Raji (cell line): ENCODE results near the gene UBE2E2.

Experiments
- POLR2A ChIP-seq: IDR thresholded peaks from 2 replicates; pipeline ENCODE4 v1.6.1; 2011; ENCODE audit warnings: low read depth, low read length, control low read depth; ENCODE audit not compliant: insufficient read depth

UBE2E2 gene

DNA sequence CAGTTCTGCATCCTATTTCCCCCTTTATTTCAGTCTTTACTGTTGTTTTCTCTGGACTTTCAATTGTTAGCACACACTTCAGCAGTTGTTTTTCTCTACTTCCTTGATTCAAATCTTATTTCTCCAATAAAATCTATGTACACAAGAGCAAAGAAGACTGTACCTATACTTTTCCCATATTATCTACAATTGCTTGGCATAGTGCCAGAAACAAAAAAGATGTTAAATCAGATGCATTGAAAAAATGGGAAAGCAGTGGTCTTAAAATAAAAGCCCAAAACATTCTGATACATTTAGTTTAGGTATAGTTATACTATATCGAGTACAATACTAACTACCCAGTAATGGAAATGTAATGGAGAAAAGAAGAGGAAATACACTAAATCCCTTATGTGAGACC is 265.1 kb downstream of the UBE2E2 start:
- no peak for TF ChIP-seq POLR2A

DNA sequence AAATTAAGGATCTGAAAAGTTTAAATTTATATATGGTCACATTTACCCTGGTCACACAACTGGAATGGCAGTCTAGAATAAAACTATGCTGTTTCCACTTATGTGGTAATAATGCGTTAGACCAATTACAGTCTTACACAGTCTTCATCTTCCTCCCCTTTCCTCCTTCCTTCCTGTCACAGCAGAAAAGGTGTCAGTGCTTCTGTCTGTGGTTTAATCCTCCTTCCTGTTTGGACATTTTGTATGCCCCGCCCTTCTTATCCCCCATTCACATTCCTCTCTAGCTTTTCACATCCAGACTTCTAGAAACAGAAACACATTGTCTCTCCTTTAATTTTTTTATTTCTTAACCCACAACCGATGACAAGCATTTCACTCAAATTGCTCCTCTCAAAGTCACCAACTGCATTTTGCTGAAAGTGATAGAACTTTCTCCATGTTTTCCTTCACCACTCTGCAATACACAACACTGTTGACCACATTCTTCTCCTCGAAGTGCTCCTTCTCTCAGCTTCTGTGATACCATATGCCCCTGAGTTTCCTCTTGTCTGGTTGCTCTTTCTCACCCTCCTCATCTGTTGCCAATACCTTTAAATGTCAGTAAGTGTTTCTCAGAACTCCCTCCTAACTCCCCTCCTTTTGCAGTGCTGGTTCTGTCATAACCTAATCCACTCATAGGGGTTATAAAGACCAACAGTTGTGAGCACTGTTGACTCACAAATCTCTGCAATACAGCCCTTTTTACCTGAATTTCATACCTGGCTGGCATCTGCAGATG is 271.6 kb downstream of the UBE2E2 start:
- no peak for TF ChIP-seq POLR2A

DNA sequence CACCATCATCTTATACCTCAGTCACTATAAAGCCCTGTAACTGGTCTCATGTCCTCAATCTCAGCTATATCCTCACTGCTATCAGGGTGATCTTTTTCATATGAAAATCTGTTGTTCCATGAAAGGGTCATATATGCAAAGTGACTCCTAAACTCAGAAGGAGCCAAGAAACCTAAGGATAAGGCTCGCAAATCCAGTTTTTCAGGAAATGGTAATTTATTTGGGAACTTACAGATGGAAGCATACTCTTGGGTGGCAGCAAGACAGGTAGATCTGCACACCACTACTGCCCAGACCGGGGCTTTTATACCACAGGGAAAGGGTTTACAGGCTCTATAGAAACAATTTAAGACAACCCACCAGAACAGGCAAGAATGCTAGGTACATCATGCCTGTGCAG is 272.3 kb downstream of the UBE2E2 start:
- TF ChIP-seq POLR2A, result no peak

DNA sequence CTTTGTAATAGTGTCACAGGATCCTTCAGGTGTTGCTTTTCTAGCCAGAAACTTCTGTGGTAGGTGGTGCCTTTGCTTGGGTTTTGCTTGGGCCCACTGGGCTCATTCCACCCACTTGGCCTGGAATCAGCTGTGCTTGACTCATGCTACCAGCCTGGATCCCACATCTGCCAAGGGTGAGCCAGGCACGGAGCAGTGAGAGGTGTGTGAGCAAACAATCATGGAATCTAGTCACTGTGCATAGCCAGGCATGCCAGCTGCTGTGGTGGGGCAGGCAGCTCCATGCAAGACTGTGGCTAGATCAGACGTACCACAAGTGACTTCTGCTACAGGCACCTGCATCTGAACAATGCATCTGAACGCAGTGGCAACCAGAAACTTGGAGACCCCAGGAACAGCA is 275.9 kb downstream of the UBE2E2 start:
- TF ChIP-seq POLR2A, result no peak

DNA sequence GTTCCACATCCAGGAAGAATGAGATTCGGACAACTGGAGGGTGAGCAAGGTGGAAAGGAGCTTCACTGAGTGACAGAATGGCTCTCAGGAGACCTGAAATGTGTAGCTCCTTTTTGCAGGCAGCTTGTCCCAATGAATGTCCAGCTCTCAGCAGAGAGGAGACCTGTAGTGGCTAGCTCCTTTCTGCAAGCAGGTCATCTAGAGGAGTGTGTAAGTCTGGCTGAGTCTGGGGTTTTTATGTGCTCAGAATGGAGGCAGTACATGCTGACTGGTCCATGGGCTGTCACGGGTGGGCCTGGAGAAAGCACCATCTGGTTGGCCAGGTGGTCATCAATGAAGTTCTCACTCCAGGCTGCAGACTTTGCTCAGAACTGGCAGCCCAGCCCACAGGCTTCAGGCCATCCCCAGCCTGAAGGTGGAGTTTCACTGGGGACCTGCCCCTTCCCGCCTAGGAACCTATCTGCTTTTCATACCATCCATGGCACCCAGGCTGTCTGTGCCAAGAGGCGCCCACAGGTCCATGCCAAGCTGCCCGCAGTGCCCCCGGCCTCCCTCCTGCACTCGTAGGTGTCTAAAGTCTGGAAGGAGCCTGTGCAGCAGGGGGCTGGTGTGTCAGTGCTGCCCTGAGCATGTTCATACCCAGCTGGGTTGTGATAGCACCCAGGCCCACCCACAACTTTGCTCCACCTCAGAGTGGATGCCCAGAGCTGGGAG is 276.6 kb downstream of the UBE2E2 start:
- no peak for TF ChIP-seq POLR2A

DNA sequence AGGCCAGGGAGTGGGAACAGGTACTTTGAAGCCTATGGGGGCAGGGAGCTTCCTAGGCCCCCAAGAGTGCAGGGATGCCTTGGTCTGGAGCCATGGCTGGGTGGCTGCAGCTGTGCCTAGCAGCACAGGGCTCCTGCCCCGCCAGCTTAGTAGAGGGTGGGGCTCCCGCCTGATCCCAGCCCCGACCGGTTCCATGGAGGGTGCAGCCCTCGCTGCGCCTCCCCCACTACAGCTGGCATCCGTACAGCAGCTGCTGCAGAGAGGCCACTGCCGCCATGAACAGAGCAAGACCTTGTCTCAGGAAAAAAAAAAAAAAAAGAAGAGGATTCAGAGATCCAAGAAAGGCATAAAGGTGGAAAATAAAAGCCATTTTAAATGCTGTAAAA is 277.2 kb downstream of the UBE2E2 start:
- no peak for TF ChIP-seq POLR2A

DNA sequence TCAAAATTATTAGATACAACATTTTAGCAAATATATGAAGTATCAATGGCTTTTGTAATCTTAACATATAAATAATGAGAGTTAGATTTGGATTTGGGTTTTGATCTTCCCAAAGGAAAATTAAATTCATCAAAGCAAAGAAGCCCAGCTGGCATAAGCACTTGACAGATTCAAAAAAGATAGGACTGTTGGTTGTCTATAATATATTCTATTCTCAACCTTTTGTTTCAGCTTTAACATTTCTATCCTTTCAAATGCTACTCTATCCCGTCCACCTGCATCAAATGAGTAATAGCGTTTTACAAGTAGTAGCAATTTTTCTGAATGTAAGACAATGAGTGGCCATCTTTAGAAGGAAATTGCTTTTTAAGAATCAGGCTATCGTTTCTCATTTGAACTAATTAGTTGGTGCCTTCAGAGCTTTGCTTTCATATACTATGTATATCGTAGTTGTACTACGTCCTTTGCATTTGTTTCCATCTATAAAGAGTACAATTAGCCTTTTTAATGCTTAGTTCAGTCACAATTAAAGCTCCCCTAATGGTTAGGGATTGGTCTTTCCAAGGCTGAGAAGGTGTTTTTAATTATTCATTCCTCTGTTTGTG is 278.0 kb downstream of the UBE2E2 start:
- no peak for TF ChIP-seq POLR2A

DNA sequence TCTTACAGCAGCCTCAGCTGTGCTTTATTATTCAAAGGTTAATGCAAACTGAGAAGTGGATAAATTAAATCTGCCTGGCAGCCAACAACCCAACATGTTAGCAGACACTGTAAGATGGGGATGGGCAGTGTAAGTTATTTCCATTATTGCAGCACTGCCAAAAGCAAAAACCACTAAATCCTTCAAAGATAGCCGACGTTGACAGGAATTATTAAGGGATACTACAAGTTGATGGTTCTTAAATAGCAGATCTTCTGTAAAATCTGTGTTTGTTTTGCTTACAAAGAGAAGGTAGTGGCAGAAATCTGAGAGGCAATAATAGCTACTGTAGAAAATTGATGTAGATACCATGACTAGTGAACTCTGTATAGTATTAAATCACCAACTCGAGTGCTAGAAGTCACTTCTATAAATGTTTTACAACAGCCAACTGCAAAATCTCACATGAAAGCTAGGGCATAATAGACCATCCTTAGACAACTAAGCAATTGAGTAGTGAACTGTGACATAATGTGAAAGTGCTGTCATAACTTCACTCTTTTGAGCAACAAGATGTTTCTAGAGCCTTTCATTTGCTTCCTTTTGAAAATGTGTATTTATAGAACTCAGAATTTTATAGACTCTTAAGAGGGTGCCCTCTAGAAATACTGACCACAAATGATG is 278.6 kb downstream of the UBE2E2 start:
- TF ChIP-seq POLR2A, result no peak

DNA sequence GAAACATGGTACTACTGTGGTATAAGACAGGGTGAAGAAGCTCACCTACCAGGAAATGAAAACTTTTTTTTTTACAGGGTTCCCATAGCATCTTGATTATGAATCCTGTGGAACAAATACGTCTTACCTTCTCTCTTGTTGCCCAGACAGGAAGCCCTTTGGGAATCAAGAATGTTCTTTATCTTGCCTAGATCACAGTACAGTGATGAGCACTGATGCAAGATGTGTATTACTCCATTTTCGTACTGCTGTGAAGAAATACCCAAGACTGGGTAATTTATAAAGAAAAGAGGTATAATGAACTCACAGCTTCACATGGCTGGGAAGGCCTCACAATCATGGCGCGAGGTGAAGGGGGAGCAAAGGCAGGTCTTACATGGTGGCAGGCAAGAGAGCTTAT is 281.3 kb downstream of the UBE2E2 start:
- TF ChIP-seq POLR2A, result no peak

DNA sequence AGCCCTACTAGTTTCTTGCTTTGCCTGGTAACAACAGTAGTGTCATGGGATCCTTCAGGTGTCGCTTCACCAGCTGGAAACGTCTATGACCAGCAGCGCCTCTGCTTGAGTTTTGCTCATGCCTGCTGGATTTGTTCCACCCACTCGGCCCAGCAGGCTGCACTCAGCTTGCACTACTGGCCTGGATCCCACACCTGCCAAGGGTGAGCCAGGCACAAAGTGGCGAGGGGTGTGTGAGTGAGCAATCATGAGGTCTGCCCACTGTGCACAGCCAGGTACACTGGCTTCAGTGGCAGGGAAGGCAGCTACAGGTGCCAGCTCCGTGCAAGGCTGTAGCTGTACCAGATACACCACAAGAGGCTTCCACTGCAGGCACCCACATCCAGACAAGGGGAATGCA is 282.8 kb downstream of the UBE2E2 start:
- TF ChIP-seq POLR2A, result no peak

DNA sequence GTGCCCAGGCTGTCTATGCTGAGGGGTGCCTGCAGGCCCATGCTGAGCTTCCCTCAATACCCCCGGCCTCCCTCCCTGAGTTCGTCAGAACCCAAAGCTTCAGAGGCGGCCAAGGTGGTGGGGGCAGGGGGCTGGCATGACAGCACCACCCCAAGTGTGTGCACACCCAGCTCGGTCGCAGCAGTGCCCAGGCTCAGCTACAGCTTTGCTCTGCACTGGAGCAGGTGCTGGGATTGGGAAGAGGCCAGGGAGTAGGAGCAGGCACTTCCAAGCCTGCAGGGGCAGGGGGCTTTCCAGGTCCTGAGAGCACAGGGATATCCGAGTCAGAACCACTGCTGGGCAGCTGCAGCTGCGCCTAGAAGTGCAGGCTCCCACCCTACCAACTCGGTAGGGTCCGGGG is 283.9 kb downstream of the UBE2E2 start:
- TF ChIP-seq POLR2A, result no peak

DNA sequence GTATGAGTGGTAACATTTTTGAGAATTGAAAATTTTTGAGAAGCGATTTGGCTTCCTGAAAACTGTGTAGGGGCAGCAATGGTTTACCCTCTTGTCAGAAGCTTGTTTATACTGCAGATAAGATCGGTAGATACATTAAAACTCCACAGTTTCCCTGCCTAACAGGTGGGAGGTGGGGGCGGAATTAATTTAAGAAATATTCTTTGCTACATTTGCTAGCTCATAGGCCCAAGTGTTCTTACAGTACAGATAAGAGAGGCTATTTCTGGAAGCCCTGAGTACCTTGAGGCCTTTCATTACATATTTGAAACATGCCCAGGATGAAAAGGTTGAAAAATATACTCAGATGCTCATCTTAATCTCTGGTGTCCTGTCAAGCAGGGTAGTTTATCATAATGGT is 285.5 kb downstream of the UBE2E2 start:
- no peak for TF ChIP-seq POLR2A

DNA sequence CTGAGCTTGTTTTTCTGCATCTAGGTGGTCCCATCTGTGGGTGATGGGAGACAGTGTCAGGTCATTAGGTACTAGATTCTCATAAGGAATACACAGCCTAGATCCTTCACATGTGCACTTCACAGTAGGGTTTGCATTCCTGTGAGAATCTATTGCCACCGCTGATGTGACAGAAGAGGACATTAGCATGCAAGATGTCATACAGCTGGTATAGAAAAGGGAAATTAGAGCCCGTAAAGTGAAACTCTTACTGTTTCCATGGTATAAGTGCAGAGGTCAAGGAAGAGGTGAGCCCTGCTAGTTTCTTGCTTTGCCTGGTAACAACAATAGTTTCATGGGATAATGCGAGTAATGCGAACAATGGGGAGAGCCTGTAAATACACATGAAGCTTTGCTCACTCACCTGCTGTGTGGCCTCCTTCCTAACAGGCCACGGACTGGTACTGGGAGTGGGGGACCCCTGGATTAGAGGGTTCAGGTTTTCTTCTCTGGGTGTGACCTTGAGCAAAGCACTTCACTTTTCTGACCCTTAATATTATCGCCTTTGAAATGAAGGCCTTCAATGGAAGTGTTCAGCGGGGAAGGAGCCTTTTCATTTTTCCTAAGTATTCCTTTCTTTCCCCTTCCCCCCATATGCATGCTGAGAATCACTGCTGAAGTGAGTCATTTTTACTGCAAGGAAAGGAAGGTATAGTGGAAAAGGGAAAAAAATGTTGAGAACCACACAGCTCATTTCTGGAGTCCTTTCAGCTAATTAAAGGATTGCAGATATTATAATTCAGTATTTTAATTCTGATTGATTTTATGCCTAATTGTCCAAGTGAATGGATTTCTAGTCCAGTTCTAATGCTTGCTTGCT is 286.4 kb downstream of the UBE2E2 start:
- no peak for TF ChIP-seq POLR2A

DNA sequence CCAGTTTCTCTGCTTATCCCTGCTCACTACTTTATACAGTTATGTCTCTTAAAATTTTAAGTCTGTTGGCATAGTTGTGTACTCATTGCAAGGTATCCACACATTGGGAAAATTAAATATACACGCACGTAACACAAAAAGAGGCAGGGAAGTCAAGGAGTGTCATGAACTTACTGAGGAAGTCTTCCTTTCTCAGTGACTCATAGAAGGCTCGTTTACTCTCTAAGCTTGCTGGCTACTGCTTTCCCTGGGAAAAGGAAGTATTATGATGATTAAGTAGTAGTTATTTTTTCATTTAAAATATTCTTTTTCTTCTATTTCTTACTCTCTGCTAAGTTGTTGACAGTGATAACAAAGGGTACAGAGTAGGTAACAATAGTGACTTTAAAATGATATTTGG is 287.3 kb downstream of the UBE2E2 start:
- no peak for TF ChIP-seq POLR2A

DNA sequence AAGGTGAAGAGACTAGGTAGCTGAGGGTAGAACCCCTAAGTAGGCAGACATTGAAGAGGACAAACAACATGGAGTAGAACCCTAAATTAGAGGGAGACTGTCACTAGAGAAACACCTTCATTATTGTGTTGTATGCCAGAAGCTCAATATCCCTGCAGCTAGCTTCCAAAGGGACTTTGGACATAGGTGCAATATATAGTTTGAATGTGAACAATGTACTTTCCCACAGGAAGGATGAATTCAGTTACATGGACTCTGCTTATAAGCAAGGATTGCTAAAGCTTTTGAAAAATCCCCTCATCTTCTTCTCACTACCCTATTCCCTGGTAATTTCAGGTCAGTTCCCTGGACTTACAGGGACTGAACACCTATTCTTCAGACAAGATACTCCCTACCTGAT is 288.9 kb downstream of the UBE2E2 start:
- TF ChIP-seq POLR2A, result no peak
